Measurements from ENCODE around the gene VILL. TPM values are rescaled to one million over a fixed set of nuclear protein-coding genes. Genes with fewer than 3 reads are reported as not detected.
A peak's percentile ranks its signal among the peaks of the same experiment; 100 is the strongest.

Gene VILL
- 5.5 TPM for polyA plus RNA-seq (2013, experiment 1 of 2; ENCODE audit: insufficient read length)
- polyA plus RNA-seq (2013, experiment 2 of 2; ENCODE audit: insufficient read length): 4.3 TPM

DNA sequence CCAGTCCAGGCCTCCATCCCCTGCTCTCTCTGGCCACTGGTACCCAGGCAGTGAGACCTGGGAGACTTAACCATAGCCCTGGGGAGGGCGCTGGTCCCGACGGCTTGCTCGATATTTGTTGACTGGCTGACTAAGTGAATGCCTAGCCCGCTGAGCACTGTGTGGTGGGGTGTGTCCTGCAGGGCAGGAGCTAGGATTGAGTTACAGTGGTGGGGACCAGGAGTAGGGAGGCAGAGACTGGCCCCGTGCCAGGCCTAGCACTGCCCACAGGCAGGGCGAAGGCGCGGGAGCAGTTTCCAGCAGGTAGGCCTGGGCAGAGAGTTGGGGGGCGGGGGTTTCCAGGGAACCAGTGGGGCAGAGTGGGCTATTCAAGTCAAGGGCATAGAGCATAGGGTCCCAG, at the start of gene VILL:
Gene VILL, plus strand, starts transcription at position 260 of the 400 bp plus-strand sequence. CDS start 2,887 bp downstream, outside the sequence.
- no peak for DNase-seq

DNA sequence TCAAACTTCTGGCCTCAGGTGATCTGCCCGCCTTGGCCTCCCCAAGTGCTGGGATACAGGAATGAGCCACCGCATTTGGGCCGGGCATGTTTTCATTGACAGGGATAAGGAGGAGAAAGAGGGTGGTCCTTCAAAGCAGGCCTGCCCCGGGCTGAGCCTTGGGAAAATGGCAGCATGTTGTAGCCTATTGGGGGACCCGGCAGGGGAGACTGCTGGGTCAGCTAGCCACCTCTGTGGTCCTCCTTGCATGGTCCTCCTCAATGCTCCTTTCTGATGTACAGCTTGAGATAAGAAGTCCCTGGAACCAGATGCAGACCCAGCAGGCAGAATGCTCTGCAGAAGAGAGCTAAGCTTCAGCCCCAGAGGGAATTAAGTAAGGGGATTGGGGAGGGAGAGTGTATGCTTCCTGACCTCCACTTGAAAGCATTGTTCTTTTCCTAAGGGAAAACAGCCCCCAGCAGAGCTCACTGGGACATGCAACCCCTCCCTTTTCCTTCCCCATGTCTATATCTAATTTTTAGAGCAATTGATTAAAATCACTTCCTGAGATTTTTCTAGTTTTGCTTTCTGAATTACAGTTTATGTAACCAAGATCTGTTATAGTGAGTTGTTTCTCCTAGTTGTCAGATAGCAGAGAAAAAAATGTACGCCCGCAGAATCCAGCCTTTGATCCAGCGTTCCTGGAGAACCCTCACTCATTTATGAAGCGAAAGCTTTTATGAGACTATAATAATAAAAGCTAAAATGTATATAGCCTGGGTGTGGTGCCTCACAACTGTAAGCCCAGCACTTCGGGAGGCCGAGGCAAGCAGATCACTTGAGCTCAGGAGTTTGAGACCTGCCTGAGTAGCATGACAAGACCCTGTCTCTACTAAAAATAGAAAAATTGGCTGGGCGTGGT, 48.7 kb upstream of the VILL start:
- no peak for DNase-seq

- no peak for DNase-seq
Measured at GRCh38 chr3:37942646-37943045, 47.9 kb upstream of the VILL start.

DNA sequence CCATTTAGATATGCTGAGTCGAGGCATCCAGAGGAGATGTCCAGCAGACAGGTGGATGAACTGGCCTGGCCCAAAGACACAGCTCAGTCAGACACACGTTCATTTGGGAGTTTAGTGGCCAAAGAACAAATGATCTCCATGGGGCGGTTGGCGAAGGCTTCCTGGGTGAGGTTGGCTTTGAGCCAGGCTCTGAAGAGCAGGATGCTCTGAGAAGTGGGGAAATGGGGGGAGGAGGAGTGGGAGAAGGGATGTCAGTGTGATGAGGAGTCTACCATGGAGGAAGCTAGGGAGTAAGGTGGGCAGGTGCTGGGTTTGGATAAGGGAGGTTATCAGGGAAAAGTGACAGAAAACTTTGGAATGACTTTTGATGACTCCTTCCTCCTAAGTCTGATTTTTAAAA, 47.5 kb upstream of the VILL start:
- DNase-seq: no peak

DNA sequence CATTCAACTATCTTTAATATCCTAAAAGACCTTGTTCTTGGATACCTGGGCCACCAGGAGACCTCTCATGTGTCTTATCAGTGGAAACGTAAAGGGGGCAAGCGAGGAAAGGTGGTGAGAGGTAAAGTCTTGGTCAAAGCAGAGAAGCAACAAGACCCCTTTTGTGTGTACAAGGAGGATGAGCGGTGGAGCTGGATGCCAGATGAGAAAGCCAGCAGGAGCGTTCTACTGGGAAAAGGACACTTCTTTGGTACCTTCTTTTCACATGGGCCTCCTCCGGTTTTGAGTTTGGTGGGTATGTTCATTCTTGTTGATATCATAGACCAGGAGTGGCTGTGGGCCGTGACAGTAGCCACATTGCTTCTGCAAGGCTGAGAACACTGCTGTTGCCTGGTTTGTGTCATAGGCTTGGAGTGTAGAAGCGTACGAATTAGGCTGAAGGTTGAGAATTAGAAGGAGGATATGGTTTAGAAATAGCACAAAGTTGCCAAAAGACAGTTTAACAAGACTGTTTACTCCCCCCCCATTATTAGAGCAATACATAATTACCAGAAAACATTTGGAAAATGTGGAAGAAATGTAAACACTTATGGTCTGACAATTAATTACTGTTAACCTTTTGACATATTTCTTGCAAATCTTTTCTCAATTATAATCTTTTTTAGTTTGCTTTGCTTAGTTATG, 46.8 kb upstream of the VILL start:
- DNase-seq: no peak

DNA sequence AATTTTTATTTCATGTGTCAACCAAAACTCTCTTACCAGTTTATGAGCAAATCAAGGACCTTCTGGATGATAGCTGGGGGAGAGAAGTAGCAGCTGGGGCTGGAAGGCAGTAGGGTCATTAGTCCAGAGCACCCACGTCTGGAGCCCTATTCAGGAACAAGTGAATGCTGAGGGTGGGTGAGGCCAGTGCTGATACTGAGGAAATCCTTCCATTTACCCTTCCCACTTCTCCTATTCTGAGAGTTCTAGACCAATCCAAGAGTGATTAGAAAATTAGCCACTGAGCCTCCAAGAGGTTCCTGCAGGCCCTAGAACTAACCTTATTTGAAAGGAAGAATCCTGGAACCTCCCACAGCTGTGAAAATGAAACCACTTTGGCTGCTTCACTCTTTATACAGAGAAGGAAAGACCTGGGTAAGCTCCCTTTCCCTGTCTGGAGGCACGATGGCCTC, 46.2 kb upstream of the VILL start:
- no peak for DNase-seq

GRCh38 chr3:37945156-37945806, 45.3 kb upstream of the VILL start:
- no peak for DNase-seq

DNA sequence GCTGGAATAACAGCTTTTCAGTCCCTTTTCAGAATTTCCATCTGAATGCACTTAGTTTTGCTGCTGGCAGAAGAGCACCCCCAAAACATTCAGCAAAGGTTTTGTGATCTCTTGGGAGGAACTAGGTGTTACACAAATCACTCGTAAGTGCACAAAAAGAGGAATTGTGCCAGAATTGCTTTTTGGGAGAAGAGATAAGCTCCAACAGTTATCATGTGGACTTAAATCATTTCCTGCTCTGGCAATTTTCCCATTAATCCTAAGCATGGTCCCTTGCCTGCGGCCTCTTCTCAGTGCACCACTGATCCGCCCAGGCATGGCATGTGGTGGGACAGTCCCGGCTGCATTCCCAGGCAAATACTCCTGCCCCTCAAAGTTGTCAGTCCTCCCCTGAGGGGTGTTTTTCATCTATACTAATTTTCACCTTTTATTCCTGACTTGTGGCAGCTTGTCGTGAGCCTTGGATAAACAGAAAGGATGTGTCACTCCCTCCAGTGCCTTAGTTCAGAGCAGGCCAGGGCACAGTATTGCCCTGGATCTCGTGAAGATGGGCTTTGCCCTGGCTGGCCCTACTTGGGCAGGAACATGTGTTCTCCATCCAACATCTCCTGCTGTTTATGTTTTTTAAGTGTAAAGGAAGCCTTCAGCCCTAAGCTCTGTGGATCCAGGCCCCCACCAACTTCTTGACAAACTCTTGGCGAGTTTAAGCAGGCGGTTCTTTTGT, 44.6 kb upstream of the VILL start:
- DNase-seq: peak; percentile 32

GRCh38 chr3:37946531-37946889, 44.1 kb upstream of the VILL start:
- DNase-seq: no peak

DNA sequence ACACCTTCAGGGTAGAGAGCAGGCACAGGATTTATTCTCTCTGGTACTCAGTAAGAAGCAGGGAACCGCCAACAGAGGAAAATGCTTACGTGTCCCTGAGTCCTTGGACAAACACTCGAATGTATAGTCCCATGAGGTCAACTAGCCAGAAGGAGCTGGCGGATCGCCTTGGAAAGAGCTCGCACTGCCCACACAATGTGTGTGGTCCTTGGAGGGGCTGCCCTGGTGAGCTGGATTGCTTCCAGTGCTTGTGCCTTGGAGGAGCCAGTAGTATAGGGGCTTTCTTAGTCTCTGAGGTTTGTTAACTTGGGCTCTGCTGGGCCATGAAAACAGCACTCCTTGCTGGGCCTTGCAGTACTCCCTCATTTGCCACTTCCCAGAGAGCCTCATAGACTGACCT, 40.7 kb upstream of the VILL start:
- no peak for DNase-seq

GRCh38 chr3:37952564-37952963, 38.0 kb upstream of the VILL start:
- no peak for DNase-seq

GRCh38 chr3:37953226-37953625, 37.4 kb upstream of the VILL start:
- DNase-seq: no peak

GRCh38 chr3:37953707-37954394, 36.7 kb upstream of the VILL start:
- DNase-seq: no peak

DNA sequence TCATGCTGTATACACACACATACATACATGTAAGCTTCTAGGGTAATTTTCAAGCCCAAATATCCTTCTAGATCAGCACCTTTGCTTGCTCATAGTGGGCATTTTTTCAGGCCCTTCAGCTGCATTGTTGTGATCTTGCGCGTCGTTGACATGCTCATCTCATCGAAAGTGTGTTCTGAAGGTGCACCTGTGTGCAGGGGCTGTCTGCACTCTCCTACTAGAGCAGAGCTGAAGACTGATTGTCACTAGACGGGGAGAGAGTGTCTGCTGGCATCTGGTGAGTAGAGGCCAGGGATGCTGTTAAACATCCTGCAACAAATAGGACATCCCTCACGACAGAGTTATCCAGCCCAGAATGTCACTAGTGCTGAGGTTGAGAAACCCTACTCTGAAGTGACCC, 35.7 kb upstream of the VILL start:
- no peak for DNase-seq

DNA sequence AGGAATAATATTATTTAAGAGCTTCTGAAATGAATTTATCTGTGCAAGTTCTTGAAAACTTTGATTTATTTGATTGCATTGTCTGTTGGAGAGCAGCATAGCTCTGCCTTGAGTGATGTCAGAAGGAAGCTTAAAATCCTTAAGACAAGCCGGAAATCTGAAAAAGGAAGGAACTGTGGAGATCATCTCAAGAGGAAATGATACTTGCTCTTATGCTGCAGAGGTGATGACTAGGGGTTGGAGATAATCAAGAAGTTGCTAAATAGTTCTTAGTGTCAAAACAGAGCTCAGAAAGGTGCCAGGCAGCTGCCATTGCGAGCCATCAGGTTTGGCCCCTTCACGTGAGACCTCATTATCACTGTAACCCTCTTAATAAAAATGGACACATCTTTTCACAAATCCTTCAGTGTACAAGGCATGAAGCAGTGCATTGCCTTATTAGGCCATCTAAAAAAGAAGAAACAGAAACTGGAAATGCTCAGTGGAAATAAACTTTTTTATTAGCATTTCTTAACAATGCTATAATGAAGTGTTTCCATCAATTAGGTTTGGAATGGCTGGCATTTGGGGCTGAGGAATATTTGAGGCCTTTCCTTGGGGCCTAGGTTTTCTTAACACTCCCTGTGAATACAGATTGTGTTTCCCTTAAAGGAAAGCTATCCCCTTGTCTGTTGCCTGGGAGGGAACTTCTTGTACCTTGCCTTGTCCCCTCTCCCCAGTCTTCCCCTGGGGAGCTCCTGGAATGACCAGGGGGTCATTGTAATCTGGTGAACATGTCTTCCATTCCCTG, 34.5 kb upstream of the VILL start:
- DNase-seq: no peak

DNA sequence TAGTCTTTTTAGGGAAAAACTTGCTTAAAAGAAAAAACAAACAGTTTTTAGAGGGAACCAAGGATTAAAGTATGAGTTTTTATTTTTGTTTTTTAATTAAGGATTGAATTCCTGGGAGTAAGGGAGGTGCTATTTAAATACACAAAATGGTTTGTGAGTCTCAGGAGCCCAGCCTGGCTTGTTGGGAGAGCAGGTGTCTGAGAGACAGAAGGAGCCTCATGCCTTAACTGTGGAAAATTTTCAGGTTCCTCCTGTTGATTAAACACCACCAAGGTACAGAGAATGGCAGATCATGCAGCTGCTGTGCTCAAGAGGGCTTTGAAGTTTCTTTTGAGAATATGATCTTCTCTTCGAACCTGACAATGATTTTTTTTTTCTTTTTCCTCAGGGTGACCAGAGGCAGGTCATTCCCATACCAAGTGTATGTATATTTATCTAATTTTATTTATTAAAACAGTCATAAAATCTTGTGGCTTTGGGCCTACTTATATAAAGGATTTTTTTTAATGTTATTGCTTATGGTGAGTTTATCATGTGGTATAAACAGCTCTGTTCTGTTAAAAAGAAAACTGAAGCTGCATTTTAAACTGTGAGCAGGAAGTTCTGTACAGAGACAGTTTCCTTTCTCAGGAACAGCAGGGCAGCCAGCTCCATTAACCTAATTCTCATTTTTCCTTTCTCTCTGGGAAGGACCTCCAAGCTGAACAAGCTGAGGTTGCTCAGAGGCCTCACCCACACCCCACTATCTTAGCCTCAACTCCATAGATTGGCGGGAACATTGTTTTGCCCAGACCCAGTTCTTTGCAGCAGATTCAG, 33.7 kb upstream of the VILL start:
- DNase-seq: no peak

GRCh38 chr3:37957539-37957936, 33.0 kb upstream of the VILL start:
- DNase-seq: no peak

- no peak for DNase-seq
Measured at GRCh38 chr3:37961622-37962431, 28.8 kb upstream of the VILL start.

GRCh38 chr3:37963016-37963415, 27.6 kb upstream of the VILL start:
- DNase-seq: peak; percentile 61
